C4-2B (cell line): ENCODE measurements around the gene VSIG4.

Experiments used
- CTCF ChIP-seq: fragments of 450-650 bp; conservative IDR thresholded peaks from 2 replicates; pipeline ENCODE4 v1.5.1; 2017; ENCODE audit warnings: mild to moderate bottlenecking
- ZFX ChIP-seq: fragments of 450-650 bp; IDR thresholded peaks from 2 replicates; pipeline ENCODE4 v1.6.1; 2017

- TF ChIP-seq CTCF (no peak), ZFX (no peak)
Measured at GRCh38 chrX:66038115-66038514, 1.8 kb downstream of the VSIG4 start.
